Erythroblast (primary cell): ENCODE measurements around the gene SLC26A1.

Source experiments
- DNase-seq, 2 experiments: peaks; one replicate each; lab custom pipeline; 2025; lab: John Stamatoyannopoulos, UW
- GATA1 ChIP-seq: IDR thresholded peaks from 2 replicates; pipeline ENCODE4 v1.6.1; 2011; ENCODE audit warnings: low read depth, mild to moderate bottlenecking, control low read depth, low read length, moderate library complexity
- POLR2A ChIP-seq: IDR thresholded peaks from 2 replicates; pipeline ENCODE4 v1.6.1; 2011; ENCODE audit warnings: mild to moderate bottlenecking, low read length

SLC26A1 gene

GRCh38 chr4:961351-962230 is 31.6 kb downstream of the SLC26A1 start:
- DNase-seq, result no peak
- TF ChIP-seq POLR2A, result no peak
- no peak for TF ChIP-seq GATA1

- no peak for TF ChIP-seq GATA1
- no peak for DNase-seq
Measured at GRCh38 chr4:960636-961350, 32.4 kb downstream of the SLC26A1 start.

GRCh38 chr4:960140-960635 is 33.0 kb downstream of the SLC26A1 start:
- no peak for DNase-seq
- TF ChIP-seq GATA1, result no peak
- no peak for TF ChIP-seq POLR2A

DNA sequence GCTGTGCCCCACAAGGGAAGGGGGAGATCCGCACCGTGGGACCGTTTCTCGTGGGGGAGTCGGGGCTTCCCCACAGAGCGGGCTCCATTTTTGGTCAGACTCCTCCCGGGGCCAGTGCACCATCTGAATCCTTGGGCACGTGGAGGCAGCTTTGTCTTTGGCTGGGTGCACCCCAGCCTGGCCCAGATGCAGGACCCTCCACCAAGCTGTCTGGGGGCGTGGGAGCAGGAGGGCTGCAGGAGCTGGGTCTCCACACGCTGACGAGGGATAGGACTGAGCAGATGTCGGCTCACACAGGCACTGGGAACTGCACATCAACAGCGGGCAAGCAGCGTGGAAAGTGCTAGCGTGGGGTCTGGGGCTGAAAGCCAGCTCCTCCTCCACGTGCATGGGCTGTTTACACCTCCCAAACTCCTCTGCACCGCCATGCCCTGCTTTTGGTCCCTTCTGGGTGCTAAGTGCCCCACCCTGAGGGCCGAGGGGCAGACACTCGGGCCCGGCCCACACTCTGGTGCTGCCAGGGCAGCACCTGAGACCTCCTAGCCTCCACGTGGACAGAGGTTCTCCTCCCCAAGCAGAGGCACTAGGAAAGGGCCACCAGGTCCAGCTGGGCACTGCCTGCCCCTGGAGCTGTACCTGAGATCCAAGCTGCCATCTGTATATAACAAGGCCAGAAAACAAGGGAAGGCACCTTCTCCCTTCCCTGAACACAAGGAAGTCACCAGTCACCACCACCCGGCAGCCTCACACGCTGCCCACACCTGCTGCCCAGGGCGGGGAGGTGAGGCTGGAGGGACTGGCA is 33.7 kb downstream of the SLC26A1 start:
- DNase-seq, result no peak
- no peak for TF ChIP-seq POLR2A
- TF ChIP-seq GATA1, result no peak

DNA sequence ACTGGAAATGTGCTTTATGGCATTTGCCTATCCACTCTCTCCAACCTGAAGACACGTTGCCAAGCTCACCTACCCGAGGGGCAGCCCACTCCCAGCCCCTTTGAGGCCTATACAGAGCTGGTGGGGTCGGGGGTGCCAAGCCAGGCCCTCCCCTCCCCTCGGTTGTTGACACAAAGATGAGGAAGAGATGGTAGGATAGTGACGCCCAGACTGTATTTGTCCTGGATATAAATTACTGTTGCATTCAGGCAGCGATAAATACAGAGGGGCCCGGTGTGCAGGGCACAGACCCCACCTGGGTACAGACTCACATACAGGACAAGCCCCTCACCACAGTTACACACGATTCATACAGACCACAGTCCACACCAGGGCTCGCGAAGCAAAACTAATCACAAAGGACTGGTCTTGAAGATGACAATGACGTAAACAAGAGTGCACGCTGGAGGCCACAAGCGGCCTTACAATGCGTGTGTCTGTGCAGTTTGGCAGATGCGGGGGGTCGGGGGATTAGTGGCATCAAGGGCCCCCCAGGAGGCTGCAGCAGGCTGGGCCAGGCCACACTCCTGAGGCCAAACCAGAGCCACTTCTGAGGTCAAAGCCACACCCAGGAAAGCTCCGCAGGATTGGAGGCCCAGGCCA is 34.4 kb downstream of the SLC26A1 start:
- no peak for DNase-seq
- TF ChIP-seq POLR2A (no peak), GATA1 (no peak)

DNA sequence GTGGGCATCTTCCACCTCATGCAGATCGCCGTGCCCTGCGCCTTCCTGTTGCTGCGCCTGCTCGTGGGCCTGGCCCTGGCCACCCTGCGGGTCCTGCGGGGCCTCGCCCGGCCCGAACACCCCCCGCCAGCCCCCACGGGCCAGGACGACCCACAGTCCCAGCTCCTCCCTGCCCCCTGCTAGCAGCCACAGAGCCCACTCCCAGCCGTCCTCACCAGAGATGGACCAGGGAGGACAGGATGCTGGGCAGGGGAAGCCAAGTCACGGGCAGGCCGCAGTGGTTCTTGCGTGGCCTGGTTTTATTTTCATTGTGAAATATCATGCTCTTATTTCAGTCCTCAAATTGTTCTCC is 34.9 kb downstream of the SLC26A1 start:
- no peak for DNase-seq
- TF ChIP-seq POLR2A, result no peak
- TF ChIP-seq GATA1, result no peak

GRCh38 chr4:957581-958313 is 35.5 kb downstream of the SLC26A1 start:
- no peak for DNase-seq
- TF ChIP-seq POLR2A, result no peak
- TF ChIP-seq GATA1, result no peak

- no peak for DNase-seq
- TF ChIP-seq GATA1, result no peak
- no peak for TF ChIP-seq POLR2A
Measured at GRCh38 chr4:957231-957580, 36.0 kb downstream of the SLC26A1 start.

- TF ChIP-seq GATA1 (no peak), POLR2A (no peak)
- DNase-seq, result no peak
Measured at GRCh38 chr4:956531-957230, 36.5 kb downstream of the SLC26A1 start.

DNA sequence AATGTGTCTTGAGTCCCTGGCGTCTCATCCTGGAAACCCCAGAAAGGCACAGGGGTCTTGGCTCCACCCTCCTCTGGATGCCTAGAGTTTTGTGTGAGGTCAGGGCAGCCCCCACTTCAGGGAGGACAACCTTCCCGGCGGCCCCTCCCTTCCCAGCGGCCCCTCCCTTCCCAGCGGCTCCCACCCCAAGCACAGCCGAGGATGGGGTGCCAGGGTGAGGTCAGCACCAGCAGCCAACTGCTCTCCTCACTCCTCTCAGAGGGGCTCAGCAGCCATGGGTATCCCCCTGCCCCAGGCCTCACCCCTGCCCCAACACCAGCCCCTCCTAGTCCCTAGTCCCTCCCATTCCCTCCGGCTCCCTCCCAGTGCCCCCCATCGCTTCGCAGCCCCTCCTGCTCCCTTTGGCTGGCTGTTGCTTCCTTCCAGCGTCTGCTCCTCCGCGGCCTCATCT is 37.2 kb downstream of the SLC26A1 start:
- no peak for DNase-seq
- no peak for TF ChIP-seq GATA1

DNA sequence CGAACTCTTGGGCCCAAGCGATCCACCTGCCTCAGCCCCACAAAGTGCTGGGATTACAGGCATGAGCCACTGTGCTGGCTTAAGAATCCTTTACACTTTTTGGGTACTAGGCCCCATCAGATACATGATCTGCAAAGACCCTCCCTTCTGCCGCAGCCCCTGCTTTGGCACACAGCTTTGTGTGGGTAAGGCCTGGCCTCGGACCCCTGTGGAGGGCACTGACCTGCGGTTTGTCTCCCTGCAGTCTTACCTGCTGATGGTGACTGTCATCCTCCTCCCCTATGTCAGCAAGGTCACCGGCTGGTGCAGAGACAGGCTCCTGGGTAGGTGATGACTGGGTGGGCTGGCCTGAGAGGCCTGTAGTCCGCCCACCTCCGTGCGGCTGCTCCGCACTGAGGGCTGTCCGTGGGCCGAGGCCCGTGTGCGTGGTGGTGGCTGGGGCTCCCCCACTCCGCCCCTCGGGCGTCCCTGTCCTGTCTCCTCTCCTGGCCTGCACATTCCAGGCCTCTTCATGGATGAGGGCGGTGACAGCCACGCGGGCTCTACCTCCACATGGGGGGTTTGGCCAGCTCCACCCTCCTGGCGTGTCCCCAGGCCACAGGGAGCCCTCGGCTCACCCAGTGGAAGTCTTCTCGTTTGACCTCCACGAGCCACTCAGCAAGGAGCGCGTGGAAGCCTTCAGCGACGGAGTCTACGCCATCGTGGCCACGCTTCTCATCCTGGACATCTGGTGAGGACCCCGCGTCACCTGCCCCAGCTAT is 37.9 kb downstream of the SLC26A1 start:
- TF ChIP-seq GATA1 (no peak), POLR2A (no peak)
- no peak for DNase-seq
